Brain microvascular endothelial cell (primary cell): Measurements from ENCODE around the gene IP6K3.

Experiments
- DNase-seq: peaks from one replicate; pipeline ENCODE4 v3.0.0-alpha.2; 2020
- H3K27ac ChIP-seq: fragments of 250-450 bp; sonication (Bioruptor Pico); 2 replicates; pipeline ENCODE4 v1.5.1; 2020; ENCODE audit warnings: mild to moderate bottlenecking, moderate library complexity
- H3K27me3 ChIP-seq: fragments of 250-450 bp; sonication (Bioruptor Pico); replicated peaks from 2 replicates; pipeline ENCODE4 v1.5.1; 2020; ENCODE audit warnings: mild to moderate bottlenecking
- H3K36me3 ChIP-seq: fragments of 250-450 bp; sonication (Bioruptor Pico); replicated peaks from 2 replicates; pipeline ENCODE4 v1.5.1; 2020; ENCODE audit warnings: mild to moderate bottlenecking
- H3K4me3 ChIP-seq: 2 replicates; pipeline ENCODE4 v1.5.1; 2011; ENCODE audit warnings: low read depth, mild to moderate bottlenecking, control low read depth, low read length, moderate library complexity
- in situ Hi-C: cut with HindIII; loops from 2 replicates; pipeline ENCODE4 v1.10.0; 2017; ENCODE audit warnings: low sequenced_read_pairs, low pct_ligation_motif_present
- TF ChIP-seq, protein P1 (sequence below): IDR thresholded peaks from 2 replicates; pipeline ENCODE4 v1.5.1; 2011; ENCODE audit warnings: low read depth, mild to moderate bottlenecking, moderate library complexity, low read length, control low read depth, inconsistent platforms; ENCODE audit errors: missing control alignments

IP6K3 gene

DNA sequence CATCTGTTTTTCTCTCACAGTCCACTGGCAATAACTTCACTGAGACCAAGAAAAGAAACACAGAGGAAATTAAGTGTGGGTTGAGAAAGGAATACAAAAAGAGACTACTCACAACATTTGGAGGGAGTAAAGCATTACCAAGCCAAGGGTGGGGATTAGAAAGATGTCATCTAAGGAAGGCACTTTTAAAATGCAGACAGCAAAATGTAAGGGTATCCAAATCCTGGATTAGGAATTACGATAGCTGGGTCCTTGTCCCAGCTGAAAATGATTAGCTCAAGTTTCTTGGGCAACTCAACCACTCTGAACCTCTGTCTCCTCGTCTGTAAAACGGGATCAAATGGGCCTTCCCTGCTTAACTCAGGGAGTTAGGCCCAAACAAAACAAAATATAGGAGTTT is 40.0 kb upstream of the IP6K3 start:
- DNase-seq: no peak
- Histone ChIP-seq H3K27me3 (no peaks in the 10 kb centered on the region), H3K36me3 (peaks cover 22% of the 10 kb centered on the region), H3K4me3 (no peak overlapping the region), H3K27ac (no peak overlapping the region)
- TF ChIP-seq, protein P1, sequence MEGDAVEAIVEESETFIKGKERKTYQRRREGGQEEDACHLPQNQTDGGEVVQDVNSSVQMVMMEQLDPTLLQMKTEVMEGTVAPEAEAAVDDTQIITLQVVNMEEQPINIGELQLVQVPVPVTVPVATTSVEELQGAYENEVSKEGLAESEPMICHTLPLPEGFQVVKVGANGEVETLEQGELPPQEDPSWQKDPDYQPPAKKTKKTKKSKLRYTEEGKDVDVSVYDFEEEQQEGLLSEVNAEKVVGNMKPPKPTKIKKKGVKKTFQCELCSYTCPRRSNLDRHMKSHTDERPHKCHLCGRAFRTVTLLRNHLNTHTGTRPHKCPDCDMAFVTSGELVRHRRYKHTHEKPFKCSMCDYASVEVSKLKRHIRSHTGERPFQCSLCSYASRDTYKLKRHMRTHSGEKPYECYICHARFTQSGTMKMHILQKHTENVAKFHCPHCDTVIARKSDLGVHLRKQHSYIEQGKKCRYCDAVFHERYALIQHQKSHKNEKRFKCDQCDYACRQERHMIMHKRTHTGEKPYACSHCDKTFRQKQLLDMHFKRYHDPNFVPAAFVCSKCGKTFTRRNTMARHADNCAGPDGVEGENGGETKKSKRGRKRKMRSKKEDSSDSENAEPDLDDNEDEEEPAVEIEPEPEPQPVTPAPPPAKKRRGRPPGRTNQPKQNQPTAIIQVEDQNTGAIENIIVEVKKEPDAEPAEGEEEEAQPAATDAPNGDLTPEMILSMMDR: no peak
- in situ Hi-C loops: no loop called here

DNA sequence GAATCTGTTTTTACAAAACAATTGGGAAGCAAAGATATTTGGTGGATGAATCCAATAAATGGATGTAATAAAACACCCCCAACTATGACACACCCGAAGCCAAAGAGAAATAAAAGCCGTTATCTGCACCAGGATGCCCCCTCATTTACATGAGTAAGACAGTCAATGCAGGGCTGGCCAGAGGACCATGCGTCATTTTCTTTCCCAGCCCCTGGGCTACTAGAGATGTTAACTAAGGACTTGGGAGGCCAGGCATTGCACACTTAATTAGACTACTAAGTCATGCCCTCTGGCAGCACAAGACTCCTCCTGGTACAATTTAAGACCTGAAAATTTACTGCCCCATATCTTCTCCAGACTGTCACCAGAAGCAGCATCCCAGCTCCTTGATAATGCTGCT is 39.1 kb upstream of the IP6K3 start:
- DNase-seq: no peak
- H3K27me3 ChIP-seq: no peaks in the 10 kb centered on the region
- TF ChIP-seq, protein P1: no peak
- peaks cover 26% of the 10 kb centered on the region for H3K36me3 ChIP-seq
- H3K4me3 ChIP-seq: no peak overlapping the region
- in situ Hi-C loops: no loop called here
- no peak overlapping the region for H3K27ac ChIP-seq

DNA sequence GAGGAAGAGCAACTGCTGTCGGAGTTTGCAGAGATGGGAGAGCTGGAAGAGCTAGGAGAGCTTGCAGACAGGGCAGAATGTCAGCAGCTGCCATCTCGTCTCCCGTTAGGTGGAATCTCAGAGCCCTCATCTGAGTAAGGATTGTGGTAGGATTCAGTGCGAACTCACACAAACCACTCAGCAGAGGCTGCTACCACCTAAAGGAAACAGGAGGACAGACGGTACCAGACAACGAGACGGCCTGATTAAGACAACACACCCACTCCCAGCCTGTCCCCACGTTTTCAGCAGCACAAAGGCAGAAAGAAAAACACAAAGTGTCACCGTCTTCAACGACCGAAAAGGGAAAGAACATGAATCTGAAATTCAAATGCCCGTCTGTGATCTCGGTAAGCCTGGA is 38.1 kb upstream of the IP6K3 start:
- Histone ChIP-seq H3K27ac (no peak overlapping the region), H3K36me3 (peaks cover 36% of the 10 kb centered on the region), H3K4me3 (no peak overlapping the region), H3K27me3 (no peaks in the 10 kb centered on the region)
- DNase-seq: no peak
- in situ Hi-C loops: no loop called here
- TF ChIP-seq, protein P1: no peak

DNA sequence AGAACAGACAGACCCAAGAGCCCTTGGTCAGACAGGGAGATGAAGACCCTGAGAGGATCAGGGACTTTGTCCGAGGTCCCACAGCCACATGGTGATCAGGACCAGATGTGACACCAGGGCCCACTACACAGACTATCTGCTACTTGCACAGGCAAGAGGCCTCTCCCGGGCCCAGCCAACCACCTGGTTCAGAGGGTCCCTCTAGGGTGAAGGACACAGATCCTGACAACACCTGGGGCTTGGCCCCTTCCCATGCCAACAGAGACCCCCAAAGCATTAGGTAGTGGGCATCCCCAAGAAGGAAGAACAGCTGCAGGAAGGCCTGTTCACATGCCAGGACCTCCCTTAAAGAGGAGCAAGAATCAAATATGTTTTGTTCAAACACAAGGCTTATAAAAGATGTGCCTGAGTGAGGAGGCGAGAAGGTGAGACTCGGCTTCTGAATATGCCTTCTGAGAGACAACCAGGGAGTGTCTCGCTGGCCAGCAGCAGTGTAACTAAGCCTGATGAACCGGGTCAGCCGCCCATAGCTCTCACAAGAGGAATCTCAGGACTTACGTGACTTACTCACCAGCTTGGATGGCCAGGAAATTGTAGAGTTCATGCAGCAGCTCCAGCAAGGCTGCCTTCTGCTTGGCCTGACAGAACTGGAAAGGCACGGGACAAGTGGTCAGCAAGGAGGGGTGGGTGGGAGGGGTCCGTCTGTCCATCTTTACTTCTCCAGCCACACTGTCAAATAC is 37.2 kb upstream of the IP6K3 start:
- in situ Hi-C loops: no loop called here
- no peaks in the 10 kb centered on the region for H3K27me3 ChIP-seq
- no peak overlapping the region for H3K27ac ChIP-seq
- no peak for DNase-seq
- TF ChIP-seq, protein P1: no peak
- H3K4me3 ChIP-seq: no peak overlapping the region
- H3K36me3 ChIP-seq: peaks cover 44% of the 10 kb centered on the region

DNA sequence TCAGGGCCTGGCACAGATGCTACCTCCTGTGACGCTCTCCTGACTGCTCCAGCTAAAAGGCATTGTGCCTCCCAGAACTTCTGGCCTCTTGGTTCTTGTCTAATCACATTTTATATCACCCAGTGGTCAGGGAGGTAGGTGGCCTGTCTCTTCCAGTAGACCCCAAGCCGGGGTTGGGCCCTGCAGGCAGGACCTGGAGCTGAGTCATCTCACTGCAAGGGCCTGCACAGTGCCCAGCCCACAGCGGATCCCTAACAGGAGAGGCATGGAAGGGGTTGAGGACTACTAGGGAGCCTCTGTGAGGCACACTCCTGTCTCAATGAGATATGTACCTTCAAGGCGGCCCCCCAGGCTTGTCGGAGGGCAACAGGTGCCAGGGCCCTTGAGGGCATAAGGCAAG is 35.9 kb upstream of the IP6K3 start:
- Histone ChIP-seq H3K27me3 (no peaks in the 10 kb centered on the region), H3K27ac (no peak overlapping the region), H3K4me3 (no peak overlapping the region), H3K36me3 (peaks cover 58% of the 10 kb centered on the region)
- TF ChIP-seq, protein P1: no peak
- DNase-seq: no peak
- in situ Hi-C loops: no loop called here
